DND-41 (cell line): ENCODE measurements around the gene PCDH19.

Source experiments
- EZH2 ChIP-seq: IDR thresholded peaks from 3 replicates; pipeline ENCODE4 v1.6.1; 2012; ENCODE audit warnings: borderline replicate concordance, low read depth, mild to moderate bottlenecking, moderate library complexity, low read length, inconsistent platforms; ENCODE audit not compliant: severe bottlenecking
- TF ChIP-seq, protein P1 (sequence below): IDR thresholded peaks from 2 replicates; pipeline ENCODE4 v1.5.1; 2012; ENCODE audit warnings: borderline replicate concordance, low read length, moderate library complexity, mild to moderate bottlenecking; ENCODE audit not compliant: poor library complexity, severe bottlenecking; ENCODE audit errors: extremely low read depth

DNA sequence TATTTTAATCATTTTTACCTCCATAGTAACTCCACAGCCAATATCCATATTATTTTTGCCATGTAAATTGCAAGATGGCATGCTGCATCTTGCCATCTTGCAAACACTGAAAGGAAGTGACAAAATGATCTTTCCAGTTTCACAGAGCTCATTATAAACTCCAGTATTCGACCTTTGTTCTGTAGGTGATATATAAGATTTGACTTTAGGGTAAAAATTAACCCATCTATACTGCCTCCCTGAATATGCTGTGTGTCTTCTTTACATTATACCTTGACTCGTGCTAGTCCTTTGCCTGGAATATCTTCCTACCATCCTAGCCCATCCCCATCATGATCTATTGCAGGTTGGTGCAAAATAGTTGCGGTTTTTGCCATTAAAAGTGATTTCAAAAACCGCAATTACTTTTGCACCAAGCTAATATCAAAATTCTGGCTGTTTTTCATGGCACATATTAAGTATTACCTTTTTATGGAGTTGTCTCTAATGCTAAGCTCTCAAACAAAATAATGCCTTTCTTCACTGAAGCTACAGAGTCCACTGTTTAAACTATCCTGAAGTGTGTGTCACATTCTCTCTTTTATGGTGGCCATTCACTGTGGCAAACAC, 161.1 kb downstream of the PCDH19 start:
- TF ChIP-seq, protein P1, sequence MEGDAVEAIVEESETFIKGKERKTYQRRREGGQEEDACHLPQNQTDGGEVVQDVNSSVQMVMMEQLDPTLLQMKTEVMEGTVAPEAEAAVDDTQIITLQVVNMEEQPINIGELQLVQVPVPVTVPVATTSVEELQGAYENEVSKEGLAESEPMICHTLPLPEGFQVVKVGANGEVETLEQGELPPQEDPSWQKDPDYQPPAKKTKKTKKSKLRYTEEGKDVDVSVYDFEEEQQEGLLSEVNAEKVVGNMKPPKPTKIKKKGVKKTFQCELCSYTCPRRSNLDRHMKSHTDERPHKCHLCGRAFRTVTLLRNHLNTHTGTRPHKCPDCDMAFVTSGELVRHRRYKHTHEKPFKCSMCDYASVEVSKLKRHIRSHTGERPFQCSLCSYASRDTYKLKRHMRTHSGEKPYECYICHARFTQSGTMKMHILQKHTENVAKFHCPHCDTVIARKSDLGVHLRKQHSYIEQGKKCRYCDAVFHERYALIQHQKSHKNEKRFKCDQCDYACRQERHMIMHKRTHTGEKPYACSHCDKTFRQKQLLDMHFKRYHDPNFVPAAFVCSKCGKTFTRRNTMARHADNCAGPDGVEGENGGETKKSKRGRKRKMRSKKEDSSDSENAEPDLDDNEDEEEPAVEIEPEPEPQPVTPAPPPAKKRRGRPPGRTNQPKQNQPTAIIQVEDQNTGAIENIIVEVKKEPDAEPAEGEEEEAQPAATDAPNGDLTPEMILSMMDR = no peak
- TF ChIP-seq EZH2 = no peak
